HG03565 (cell line): ENCODE measurements around the gene COL6A3.
"Not testable (repeated sequence)": the region's sequence is repeated elsewhere in the genome, so short reads cannot be mapped to it uniquely, and the experiment has no call there.

Experiments used
- ATAC-seq: cut with Tn5 transposase; IDR thresholded peaks from one replicate; pipeline ENCODE4 v1.9.1; 2021; ENCODE audit warnings: mild to moderate bottlenecking, moderate library complexity; ENCODE audit not compliant: unreplicated experiment

COL6A3 gene

DNA sequence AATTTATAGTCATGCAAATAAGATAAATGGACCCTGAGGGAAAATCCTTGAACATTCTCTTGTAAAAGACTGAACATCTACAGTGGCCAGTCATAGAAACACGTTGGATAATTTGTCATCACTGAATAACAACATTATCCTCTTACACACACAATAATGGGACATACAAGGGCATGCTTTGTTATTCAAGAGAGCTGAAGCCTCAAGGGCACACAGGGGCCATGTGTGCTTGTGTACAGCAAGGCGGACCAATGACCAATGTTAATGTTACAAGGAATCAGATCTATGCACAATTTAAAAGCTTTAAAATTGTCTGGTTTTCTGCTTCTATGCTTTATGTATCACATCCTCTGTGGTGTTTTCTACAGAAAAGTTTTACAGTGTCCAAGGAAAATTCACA lies 23.7 kb downstream of the COL6A3 start:
- no peak for ATAC-seq

DNA sequence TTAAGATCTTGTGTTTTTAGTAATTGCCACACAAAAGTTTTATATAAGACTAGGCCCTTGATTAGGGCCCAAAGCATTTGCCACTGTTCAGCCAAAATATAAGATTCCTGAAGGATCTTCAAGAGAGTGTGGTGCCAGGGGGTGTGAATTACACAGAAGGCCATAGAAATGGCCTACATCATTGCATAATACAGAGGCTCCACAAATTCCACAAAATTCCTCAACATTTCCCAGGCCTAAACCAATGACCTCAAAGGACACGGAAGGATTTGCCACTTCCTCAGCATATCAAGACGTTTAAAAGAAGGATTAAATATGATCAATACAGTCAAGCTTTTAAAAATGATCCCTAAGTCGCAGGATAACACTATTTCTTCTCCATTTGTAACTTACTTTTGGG lies 24.1 kb downstream of the COL6A3 start:
- no peak for ATAC-seq

DNA sequence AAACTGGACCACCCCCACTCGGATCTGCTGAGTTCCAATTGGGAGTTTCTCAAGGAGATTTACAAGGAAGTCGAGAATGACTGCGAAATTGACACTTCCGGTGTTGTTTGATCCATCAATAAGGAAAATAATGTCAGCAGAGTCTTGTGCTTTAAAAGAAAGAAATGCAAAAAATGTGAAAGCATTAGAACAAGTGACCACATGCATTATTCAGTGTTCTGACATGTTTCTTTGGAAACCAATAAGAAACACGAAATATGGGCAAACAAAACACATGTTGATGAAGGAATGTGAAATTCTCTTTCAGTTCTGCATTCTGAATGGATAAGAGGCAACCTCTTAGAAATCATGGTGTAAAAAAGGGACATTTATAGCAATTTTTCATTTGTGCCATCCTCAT lies 25.9 kb downstream of the COL6A3 start:
- no peak for ATAC-seq

DNA sequence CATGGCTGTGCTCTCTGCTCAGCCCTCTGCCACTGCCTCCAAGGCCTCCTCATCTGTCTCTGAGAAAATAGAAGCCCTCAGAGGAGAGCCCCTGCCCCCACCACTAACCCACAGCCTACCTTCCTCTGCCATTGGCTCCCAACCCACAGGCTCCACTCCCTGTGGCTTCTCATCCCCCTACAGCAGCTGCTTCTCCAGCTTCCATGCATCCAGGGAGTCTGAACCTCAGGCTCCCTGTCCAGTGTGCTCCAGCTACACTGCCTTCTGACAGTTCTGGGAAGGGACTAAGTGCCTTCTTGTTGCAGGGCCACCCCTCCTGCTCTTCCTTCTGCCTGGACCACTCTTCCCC lies 29.3 kb downstream of the COL6A3 start:
- ATAC-seq: no peak

DNA sequence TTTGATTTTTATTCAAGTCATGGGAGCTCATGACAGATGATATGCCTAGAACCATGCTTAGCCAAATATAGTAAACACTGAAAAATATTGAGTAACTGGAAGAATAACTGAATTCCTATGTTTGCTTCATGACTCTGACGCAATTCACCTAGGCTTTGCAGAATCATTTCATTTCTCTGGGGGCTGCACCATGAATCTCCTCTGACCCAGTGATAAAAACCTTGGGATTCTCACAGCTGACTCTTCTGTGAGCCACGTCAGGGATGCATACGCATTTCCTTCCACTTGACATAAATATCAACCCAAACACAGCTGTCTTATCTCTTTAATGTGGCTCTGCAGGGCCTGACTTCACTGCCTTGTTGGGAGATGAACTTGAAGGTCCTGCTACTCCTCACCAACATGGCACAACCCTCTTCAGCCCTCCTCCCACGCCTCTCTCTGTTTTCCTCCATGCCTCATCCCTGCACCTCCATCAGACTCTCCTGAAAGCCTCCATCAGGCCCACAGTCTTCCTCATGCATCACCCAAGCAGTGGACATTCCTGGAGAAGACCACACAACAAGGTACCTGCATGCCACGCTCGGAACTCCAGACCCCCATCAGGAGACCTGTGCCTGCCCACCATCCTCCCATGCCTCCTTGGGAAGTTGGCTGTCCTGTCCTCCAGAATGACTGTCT lies 29.8 kb downstream of the COL6A3 start:
- no peak for ATAC-seq

DNA sequence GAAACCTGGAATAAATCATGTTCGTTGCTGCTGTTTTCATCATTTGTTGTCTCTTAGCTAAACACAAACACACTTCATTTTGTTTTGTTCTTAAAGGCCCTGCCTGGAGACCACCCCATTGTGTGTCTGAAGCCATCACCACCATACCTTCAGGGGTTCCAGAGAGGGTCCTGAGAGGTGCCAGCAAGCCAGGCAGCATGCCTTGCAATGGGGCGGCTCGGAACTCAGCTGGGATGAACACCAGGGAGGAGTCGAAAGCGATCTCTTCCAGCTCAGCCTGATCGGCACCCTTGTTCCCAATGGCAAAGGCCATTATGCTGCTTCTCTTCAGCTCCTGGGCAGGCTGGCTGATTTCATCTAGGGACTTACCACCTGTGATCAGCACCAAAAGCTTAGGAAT lies 33.2 kb downstream of the COL6A3 start:
- no peak for ATAC-seq

DNA sequence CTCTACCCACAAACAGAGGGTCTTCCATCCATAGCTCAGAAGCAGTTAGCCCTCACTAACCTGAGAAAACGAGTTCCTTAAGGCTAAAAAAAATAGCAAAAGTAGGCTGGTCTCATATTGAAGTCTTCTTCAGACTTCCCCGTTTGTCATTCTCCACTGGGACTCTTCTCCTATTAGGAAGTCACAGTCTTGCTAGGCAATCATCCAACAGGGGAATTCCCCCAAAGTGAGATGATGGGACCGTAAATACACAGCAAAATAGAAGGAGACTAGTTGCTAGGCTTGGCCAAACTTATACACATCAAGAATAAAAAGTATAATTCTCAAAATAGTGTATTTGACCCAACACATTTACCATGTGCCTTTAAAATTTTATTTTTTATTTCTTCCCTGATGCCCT lies 34.3 kb downstream of the COL6A3 start:
- no peak for ATAC-seq

DNA sequence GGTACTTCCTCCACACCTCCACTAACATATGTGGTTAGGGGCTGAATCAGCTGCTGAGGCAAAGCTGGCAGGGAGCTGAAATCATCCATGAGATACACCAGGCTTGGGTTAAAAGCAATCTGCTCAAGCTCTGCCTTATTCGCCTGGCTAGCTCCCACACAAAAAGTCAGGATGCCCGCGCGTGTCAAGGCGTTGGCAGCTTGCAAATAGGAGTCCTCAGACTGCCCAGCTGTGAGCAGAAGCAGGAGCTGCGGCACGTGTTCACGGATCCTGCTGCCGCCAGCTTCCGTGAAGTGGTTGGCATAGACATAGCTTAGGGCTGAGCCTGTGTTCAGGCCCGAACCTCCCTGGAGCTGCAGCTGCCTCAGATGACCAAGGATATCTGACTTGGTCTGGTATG lies 35.3 kb downstream of the COL6A3 start:
- no peak for ATAC-seq

DNA sequence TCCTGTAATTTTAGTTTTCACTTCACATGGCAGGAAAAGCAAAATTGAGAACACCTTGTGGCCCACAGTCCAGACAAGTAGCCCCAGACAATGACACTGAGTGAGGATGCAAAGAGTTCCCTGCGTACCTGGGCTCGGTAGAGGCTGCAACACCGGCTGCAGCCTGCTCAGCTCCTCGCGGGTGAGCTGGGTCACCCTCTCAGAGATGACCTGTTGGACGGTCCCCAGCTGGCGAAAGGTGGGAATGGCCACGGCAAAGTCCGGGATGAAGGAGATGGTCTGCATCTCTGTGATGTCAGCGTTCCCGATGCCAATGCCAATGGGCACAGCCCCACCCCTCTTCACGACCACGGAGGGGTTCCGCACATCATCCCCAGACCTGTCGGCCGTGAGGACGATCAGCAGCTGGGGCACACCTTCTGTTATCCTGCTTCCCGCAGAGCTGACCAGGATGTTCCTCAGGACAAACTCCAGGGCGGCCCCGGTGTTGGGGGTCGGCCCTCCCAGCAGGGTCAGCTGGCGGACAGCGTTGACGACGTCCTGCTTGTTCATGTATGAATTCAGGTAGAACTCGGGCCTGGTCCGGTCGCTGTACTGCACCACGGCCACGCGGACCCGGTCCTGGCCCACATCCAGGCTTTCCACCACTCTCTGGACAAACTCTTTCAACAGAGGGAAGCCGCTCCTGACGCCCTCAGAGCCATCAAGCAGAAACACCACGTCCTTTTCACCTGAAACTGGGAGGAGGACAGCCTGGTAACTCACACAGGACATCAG lies 39.5 kb downstream of the COL6A3 start:
- no peak for ATAC-seq

DNA sequence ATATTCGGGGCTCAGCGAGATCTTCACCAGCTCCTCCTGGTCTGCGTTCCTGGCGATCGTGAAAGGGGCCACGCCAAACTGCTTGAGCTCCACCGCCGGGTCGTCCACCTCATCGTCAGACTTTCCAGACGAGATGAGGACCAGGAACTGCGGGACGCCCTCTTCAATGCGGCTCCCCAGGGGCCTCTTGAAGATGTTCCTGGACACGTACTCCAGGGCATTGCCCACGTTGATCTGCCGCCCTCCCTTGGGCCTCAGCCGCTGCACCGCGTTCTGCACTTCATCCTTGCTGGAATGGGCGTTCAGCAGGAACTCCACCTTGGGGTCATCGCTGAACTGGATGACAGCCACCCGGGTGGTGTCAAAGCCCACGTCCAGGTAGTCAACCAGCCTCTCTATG lies 42.1 kb downstream of the COL6A3 start:
- ATAC-seq: no peak

DNA sequence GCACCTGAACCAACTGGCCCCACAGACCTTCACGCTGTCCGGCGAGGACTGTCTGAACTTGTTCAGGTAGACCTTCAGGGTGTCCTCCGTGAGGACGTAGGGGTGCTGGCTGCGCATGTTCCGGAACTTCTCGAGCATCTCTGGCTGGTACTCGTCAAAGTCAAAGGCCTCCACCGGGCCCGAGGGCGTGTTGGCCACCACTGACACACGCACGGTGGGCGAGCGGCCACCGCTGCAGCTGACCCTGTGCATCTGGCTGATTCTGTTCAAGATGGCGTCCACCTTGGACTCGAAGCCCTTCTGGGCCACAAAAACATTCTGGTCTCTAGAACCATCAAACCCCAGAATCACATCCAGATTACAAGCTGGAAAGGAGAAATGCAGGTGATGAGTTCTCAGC lies 48.3 kb downstream of the COL6A3 start:
- no peak for ATAC-seq

DNA sequence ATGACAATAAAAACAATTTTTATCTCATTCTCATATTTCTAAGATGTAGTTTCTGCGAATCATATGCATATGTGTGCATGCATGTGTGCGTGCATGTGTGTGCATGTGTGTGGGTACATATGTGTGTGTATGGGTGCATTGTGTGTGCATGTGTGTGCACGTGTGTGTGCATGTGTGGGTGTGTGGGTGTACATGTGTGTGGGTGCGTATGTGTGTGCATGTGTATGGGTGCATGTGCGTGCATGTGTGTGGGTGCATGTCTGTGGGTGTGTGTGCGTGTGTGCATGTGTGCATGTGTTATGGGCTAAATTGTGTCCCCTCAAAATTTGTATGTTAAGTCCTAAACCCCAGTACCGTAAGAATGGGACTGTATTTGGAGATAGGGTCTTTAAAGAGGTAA lies 49.3 kb downstream of the COL6A3 start:
- no peak for ATAC-seq

DNA sequence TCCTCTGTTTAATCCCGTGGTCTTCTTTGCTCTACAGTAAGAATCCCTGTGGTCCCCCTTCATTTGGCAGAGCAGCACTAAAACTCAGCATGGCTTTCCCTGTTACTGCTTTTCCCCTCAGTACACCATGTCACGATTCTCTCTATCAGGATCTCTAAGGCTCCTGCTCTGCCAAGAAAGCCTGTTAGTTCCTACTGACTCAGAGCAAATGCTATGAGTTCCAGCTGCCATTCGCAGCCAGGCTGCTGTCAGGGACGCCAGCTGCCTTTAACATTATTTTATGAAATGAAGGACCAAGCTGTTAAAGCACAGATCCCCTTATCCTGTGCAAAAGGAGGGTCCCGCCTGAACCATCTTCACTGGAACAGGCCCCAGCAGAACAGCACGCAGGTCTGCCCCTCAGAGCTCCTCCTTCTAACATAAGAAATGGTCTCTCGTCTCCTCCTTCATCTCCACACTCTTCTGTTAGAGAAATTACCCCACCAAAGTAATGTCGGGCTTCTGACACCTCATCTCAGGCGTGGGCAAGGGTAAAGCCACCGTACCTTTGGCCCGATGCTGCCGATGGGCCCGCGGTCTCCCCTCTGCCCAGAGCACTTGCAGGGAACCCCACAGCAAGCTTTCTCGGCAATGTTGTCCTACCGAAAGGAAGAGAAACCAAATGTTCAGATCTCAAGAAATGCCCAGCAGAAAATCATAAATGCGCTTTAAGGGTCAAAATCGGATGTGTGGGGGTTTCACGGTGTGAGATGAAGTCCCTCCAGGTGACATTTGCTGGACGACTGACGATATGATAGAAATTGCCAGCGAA lies 52.6 kb downstream of the COL6A3 start:
- ATAC-seq: no peak

DNA sequence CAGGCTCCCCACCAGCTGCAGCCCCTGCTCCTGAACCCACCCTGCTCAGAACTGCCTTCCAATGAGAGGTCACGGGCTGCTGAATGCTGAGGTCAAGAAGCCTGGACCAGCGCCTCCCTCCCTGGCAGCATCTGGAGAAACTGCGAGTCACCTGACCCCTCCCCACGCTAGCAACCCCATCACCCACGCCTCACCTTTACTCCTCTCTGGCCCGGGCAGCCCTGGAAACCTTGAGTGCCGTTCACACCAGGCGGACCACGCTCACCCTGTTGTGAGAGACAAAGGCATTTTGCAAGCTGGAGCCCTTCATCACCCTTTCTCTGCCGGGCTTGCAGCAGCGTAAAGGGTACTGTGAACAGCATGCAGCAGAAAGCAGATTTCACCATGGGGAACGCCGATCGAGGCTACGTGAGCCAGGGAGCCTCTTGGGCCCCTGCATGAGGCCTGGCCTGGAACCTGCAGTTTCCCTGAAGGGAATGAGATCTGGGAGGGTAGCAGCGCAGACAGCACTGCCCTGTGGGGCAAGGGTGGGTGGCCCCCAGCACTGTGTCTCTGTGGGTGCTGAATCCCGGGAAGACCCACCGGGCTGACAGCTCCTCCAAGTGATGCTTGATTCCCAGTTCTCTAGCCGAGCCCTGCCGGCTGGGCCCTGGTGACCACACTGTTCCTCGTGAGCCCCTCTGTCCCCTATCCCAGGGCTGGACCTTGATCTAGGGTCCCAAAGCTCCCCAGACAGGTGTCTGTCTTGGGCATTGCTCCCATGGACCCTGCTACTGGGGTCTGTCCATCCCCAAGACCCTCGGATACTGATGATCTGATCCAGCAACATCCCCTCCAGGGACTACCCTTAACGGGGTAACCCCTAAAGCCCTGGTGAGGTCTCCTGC lies 53.8 kb downstream of the COL6A3 start:
- ATAC-seq: no peak

DNA sequence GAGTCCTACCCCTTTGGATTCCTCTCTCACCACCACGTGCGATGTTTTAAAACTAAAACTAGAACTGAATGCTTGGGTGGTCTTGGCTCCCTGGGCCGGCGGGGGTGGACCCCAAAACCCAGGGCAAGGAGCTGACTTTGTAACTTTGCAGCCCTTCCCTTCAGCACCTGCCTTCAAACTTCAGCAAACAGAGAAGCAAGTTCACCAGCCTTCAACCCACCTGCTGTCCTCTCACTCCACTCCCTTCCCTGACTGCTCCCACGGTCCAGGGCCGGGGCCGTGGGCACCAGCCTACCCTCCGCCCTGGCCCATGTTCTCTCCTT lies 54.5 kb downstream of the COL6A3 start:
- no peak for ATAC-seq

DNA sequence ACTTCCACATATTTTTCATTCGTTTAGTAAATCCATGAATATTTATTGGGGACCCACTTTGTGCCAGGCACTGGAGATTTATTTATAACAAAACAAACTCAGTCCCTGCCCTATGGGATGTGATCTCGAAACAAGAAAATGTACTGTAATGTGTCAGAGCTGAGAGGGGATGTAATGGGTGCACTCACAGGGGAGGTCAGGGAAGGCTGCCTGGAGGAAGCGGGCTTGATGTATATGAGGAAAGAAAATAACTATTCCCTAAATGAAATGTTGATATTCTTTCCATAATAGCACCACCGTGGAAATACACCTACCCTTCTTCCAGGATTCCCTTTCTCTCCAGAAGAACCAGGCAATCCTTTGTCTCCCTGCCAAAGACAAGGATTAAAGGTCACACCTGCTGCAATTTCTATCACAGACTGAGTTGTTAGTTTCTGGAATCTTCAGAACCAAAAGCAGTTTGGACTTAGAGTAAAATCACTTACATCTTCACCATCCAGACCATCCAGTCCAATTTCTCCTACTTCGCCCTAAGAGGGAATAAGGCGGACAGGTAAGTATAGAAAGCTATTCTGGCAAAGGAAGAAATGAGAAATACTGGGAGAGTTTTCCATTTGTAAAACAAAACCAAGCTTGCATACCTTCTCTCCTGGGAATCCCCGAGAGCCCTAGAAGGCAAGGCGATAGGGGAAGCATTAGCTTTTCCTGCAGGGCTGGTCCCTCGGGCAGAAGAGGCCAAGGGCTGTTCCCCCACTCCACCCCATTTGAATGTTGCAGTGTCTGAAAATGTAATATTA lies 55.0 kb downstream of the COL6A3 start:
- no peak for ATAC-seq

DNA sequence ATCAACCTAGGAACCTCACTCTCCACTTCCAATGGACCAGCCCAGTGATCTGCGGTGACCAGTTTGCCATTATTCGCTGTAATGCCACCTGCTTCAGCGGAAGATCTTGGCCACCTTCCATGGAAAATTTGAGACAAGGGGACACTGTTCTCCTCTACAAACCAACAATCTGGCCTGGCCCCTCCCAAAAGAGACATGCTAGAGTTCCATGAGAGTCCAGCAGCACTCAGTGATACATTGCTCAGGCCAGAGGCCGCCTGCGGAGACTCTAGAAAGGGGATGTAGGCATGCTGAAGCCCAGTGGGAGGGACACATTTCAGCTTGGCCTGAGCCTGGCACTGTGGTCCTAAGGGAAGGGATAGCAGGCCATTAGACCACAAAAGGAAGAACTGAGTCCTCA lies 58.3 kb downstream of the COL6A3 start:
- no peak for ATAC-seq

DNA sequence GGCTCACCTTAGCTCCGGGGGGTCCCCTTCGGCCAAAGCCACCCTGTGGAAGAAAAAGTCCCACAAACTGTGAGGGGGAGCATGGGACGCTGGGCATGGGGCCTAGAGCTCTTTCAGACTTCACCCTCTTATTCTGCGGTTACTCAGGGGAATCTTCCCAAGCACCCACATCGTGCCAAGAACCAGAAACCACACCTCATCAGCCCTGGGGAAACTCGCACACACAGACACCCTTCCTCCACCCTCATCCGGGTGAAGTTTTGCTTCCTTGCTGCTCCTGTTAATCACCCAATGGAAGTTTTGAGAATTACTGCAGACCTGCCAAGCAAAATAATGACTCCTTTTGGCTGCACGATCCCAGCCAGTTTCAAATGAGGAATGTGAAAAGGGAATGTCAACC lies 59.1 kb downstream of the COL6A3 start:
- ATAC-seq: no peak

DNA sequence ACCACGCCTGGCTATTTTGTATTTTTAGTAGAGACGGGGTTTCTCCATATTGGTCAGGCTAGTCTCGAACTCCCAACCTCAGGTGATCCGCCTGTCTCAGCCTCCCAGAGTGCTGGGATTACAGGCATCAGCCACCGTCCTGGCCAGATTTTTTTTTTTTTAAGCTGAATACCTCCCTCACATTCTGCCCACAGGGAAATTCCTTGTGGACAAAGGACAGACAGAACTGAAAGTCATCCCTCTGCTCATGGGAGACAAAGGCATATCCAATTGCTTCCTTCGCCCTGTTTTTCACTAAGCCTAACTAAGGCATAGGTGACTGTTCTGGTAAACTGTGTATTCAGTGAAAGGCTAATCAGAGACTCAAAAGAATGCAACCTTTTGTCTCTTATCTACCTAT lies 59.8 kb downstream of the COL6A3 start:
- not testable (repeated sequence) for ATAC-seq

DNA sequence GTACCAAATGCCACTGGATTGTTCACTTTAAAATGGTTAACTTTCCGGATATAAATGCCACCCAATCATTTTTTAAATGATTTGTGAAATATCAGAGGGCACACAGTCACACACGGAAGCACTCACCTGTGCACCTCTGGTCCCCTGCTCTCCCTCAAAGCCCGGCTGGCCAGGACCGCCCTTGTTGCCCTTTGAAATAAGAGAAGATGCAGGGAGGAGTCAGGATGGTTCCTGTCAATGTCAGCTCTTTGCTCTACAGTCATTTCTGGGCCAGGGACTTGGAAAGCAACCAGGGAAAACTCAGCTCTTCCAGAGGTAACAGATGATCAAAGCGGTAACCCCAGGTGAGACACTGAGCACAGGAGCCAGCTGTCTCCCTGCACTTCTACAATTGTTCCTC lies 60.7 kb downstream of the COL6A3 start:
- no peak for ATAC-seq
